ENCODE results near the gene NSG1. TPM values are rescaled to one million over a fixed set of nuclear protein-coding genes. Genes with fewer than 3 reads are reported as not detected.

Gene NSG1
- total RNA-seq, 4 donors from 2014 or later, result 2.2 to 3.5 (median 2.7) TPM; not detected in 1

DNA sequence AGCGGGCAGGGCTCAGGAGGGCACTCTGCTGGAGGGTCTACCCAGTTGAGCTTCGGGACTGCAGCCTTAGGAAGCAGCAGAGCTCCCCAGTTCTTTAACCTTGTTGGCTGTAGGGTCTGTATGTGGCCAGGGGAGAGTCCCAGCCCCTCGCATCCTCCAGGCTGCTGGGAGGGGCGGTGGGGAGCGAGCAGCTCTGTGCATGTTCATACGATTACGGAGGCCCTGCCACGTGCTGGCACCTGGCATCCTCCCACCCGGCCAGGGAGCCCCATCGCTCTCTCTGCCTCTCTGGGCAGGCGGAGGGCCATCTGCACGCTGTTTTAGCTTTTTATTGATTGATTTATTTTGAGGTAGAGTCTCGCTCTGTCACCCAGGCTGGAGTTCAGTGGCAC, 21.2 kb downstream of the NSG1 start:
- H3K27me3 ChIP-seq, result no peaks in the 10 kb centered on the region
- intact Hi-C loops (cut with DNase I; ENCODE audit: low total_unique reads) (no loop called here), in situ Hi-C loops (cut with MboI; ENCODE audit: low pct_ligation_motif_present in 1 of 4, low pct_unique_long_range_greater_than_20kb in 1 of 4, low sequenced_read_pairs in 3 of 4) (no loop called here)
- no peak overlapping the region for H3K4me3 ChIP-seq
- no peaks in the 10 kb centered on the region for H3K4me1 ChIP-seq
- TF ChIP-seq, protein P1, sequence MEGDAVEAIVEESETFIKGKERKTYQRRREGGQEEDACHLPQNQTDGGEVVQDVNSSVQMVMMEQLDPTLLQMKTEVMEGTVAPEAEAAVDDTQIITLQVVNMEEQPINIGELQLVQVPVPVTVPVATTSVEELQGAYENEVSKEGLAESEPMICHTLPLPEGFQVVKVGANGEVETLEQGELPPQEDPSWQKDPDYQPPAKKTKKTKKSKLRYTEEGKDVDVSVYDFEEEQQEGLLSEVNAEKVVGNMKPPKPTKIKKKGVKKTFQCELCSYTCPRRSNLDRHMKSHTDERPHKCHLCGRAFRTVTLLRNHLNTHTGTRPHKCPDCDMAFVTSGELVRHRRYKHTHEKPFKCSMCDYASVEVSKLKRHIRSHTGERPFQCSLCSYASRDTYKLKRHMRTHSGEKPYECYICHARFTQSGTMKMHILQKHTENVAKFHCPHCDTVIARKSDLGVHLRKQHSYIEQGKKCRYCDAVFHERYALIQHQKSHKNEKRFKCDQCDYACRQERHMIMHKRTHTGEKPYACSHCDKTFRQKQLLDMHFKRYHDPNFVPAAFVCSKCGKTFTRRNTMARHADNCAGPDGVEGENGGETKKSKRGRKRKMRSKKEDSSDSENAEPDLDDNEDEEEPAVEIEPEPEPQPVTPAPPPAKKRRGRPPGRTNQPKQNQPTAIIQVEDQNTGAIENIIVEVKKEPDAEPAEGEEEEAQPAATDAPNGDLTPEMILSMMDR (IDR thresholded peaks at IDR 0.05), result no peak
- TF ChIP-seq POLR2A (IDR thresholded peaks at IDR 0.05) (no peak), POLR2AphosphoS5 (IDR thresholded peaks at IDR 0.05) (no peak), EP300 (IDR thresholded peaks at IDR 0.05; ENCODE audit: low read depth) (no peak)
- no peaks in the 10 kb centered on the region for H3K36me3 ChIP-seq
- H3K27ac ChIP-seq, result no peak overlapping the region
- 66 to 80% methylated on average over 1 to 13 of the region's 13 CpGs for WGBS, 2 donors (ENCODE audit: low coverage in 1 of 2)
- no peaks in the 10 kb centered on the region for H3K9me3 ChIP-seq
- no peak for DNase-seq

DNA sequence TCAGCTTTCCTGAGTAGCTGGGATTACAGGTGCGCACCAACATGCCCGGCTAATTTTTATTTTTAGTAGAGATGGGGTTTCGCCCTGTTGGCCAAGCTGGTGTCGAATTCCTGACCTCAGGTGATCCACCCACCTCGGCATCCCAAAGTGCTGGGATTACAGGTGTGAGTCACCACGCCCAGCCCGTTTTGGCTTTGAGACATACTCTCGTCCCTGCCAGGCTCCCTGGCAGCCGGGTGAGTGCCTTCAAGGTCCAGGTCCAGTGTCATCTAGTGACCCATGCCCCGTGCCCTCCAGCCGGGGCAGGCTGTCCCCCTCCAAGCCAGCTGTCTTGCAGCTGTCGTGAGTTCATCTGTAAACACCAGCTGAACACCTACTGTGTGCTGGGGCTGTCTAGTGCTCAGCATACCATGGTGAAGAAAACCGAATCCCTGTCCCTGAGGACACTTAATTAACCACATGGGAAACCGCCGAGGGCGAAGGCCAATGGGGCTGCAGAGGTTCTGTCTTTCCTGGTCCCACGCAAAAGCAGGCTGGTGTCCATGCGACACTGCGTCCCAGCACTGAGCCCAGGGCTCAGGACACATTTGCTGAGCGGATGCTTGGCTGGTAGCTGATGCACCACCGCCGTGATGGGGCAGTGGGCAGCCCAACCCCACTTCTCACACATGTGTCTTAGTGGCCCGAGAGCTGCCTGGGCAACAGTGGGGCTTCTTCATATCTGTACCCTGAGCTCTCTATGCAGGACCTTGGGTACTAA, 21.9 kb downstream of the NSG1 start:
- TF ChIP-seq POLR2A (IDR thresholded peaks at IDR 0.05) (no peak), POLR2AphosphoS5 (IDR thresholded peaks at IDR 0.05) (no peak), EP300 (IDR thresholded peaks at IDR 0.05; ENCODE audit: low read depth) (no peak)
- TF ChIP-seq, protein P1 (IDR thresholded peaks at IDR 0.05), result no peak
- intact Hi-C loops (cut with DNase I; ENCODE audit: low total_unique reads), result no loop called here
- H3K27me3 ChIP-seq, result no peaks in the 10 kb centered on the region
- H3K4me1 ChIP-seq, result no peaks in the 10 kb centered on the region
- H3K9me3 ChIP-seq, result no peaks in the 10 kb centered on the region
- no peak overlapping the region for H3K4me3 ChIP-seq
- in situ Hi-C loops (cut with MboI; ENCODE audit: low pct_ligation_motif_present in 1 of 4, low pct_unique_long_range_greater_than_20kb in 1 of 4, low sequenced_read_pairs in 3 of 4), result no loop called here
- DNase-seq, result no peak
- no peak overlapping the region for H3K27ac ChIP-seq
- no peaks in the 10 kb centered on the region for H3K36me3 ChIP-seq
- WGBS, 2 donors (ENCODE audit: low coverage in 1 of 2), result 66% methylated on average over 23 of the region's 23 CpGs; no CpG with 5 or more reads in 1 of the 2 donors

DNA sequence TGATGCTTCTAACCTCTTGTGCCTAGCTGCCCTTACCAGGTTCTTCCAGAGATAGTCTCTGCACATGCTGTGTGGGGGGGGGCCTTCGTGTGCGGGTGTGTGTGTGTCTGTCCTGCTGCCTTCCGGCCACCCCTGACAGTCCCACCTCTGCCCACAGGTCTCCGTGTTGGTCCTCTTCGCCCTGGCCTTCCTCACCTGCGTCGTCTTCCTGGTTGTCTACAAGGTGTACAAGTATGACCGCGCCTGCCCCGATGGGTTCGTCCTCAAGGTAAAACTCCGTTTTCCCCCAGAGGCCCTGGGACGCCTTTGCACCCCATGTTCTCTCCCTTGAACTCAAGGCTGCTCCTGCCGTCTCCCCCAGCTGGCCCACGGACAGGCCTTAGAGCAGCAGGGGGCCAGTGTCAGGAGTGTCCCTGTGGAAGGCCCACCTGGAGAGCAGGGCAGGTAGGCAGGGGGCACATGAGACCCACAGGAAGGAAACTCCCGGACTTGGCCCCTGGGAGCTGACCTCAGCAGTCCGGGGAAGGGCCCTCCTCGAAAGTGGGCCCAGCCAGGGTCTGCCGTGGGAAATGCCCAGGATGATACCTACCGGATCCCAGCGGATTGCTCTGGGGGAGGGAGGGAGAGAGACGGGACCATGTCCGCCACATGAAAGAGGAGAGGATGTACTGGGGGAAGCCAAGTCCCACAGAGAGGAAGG, 22.7 kb downstream of the NSG1 start:
- intact Hi-C loops (cut with DNase I; ENCODE audit: low total_unique reads) (no loop called here), in situ Hi-C loops (cut with MboI; ENCODE audit: low pct_ligation_motif_present in 1 of 4, low pct_unique_long_range_greater_than_20kb in 1 of 4, low sequenced_read_pairs in 3 of 4) (no loop called here)
- Histone ChIP-seq H3K4me1 (no peaks in the 10 kb centered on the region), H3K36me3 (no peaks in the 10 kb centered on the region), H3K27ac (no peak overlapping the region), H3K27me3 (no peaks in the 10 kb centered on the region), H3K4me3 (no peak overlapping the region), H3K9me3 (no peaks in the 10 kb centered on the region)
- TF ChIP-seq POLR2AphosphoS5 (IDR thresholded peaks at IDR 0.05), result no peak
- TF ChIP-seq POLR2A (IDR thresholded peaks at IDR 0.05), result no peak
- TF ChIP-seq, protein P1 (IDR thresholded peaks at IDR 0.05), result no peak
- no peak for TF ChIP-seq EP300 (IDR thresholded peaks at IDR 0.05; ENCODE audit: low read depth)
- 86 to 90% methylated on average over 2 to 23 of the region's 23 CpGs for WGBS, 2 donors (ENCODE audit: low coverage in 1 of 2)
- no peak for DNase-seq

DNA sequence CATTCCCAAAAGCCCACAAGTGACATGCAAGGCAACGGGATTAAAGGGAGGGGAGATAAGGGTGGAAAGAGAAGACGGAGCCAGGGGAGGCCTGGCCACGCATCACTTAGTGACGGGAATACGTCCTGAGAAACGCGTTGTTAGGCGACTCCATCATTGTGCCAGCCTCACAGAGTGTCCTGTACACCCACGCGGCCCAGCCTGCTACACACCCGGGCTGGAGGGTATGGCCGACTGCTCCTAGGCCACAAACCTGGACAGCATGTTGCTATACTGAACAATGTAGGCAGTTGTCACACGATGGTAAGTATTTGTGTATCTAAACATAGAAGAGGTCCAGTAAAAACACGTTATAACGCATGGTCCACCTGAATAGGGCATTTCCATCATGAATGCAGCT, 23.4 kb downstream of the NSG1 start:
- H3K9me3 ChIP-seq, result no peaks in the 10 kb centered on the region
- H3K36me3 ChIP-seq, result no peaks in the 10 kb centered on the region
- no peaks in the 10 kb centered on the region for H3K27me3 ChIP-seq
- no peaks in the 10 kb centered on the region for H3K4me1 ChIP-seq
- in situ Hi-C loops (cut with MboI; ENCODE audit: low pct_ligation_motif_present in 1 of 4, low pct_unique_long_range_greater_than_20kb in 1 of 4, low sequenced_read_pairs in 3 of 4) (no loop called here), intact Hi-C loops (cut with DNase I; ENCODE audit: low total_unique reads) (no loop called here)
- TF ChIP-seq, protein P1 (IDR thresholded peaks at IDR 0.05), result no peak
- TF ChIP-seq EP300 (IDR thresholded peaks at IDR 0.05; ENCODE audit: low read depth), result no peak
- TF ChIP-seq POLR2A (IDR thresholded peaks at IDR 0.05), result no peak
- no peak for TF ChIP-seq POLR2AphosphoS5 (IDR thresholded peaks at IDR 0.05)
- 89% methylated on average over 15 of the region's 15 CpGs; no CpG with 5 or more reads in 1 of the 2 donors for WGBS, 2 donors (ENCODE audit: low coverage in 1 of 2)
- H3K4me3 ChIP-seq, result no peak overlapping the region
- no peak for DNase-seq
- H3K27ac ChIP-seq, result no peak overlapping the region

Data from transverse colon (tissue), 4 donors.